ENCODE measurements around the gene SLC6A4.

DNA sequence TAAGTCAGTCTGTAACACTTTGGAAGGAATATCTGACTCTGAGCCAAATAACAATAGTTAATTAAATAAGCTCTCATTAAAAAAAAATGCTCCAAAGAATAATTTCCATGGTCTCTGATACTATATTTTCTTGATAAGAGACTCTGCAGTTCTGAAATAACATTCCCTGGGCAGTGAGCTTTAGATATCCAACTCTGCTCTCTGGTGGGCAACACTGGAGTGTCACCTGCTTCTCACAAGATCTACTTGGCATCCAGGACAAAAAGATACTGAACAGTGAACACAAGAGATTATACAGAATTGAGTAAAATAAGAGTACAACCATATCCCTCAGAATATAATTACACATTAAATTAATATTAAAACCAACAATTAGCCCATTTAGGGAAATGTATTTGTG, 42.5 kb upstream of the SLC6A4 start:
- TF ChIP-seq, protein P1, sequence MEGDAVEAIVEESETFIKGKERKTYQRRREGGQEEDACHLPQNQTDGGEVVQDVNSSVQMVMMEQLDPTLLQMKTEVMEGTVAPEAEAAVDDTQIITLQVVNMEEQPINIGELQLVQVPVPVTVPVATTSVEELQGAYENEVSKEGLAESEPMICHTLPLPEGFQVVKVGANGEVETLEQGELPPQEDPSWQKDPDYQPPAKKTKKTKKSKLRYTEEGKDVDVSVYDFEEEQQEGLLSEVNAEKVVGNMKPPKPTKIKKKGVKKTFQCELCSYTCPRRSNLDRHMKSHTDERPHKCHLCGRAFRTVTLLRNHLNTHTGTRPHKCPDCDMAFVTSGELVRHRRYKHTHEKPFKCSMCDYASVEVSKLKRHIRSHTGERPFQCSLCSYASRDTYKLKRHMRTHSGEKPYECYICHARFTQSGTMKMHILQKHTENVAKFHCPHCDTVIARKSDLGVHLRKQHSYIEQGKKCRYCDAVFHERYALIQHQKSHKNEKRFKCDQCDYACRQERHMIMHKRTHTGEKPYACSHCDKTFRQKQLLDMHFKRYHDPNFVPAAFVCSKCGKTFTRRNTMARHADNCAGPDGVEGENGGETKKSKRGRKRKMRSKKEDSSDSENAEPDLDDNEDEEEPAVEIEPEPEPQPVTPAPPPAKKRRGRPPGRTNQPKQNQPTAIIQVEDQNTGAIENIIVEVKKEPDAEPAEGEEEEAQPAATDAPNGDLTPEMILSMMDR (IDR thresholded peaks at IDR 0.05; ENCODE audit: insufficient read depth, low read length), result no peak
- no peak for TF ChIP-seq POLR2AphosphoS5 (IDR thresholded peaks at IDR 0.05; ENCODE audit: low read depth)
